B cell (primary cell): ENCODE data around the gene CTNND1.

Experiments
- EZH2 ChIP-seq: IDR thresholded peaks from 2 replicates; pipeline ENCODE4 v1.6.1; 2012; ENCODE audit warnings: borderline replicate concordance, low read depth, mild to moderate bottlenecking, moderate library complexity, low read length; ENCODE audit not compliant: insufficient read depth, poor library complexity, severe bottlenecking
- TF ChIP-seq, protein P1 (sequence below): fragments of 200-600 bp; IDR thresholded peaks from one replicate; pipeline ENCODE4 v1.8.0; 2022; ENCODE audit warnings: antibody characterized with exemption, mild to moderate bottlenecking

- TF ChIP-seq, protein P1, sequence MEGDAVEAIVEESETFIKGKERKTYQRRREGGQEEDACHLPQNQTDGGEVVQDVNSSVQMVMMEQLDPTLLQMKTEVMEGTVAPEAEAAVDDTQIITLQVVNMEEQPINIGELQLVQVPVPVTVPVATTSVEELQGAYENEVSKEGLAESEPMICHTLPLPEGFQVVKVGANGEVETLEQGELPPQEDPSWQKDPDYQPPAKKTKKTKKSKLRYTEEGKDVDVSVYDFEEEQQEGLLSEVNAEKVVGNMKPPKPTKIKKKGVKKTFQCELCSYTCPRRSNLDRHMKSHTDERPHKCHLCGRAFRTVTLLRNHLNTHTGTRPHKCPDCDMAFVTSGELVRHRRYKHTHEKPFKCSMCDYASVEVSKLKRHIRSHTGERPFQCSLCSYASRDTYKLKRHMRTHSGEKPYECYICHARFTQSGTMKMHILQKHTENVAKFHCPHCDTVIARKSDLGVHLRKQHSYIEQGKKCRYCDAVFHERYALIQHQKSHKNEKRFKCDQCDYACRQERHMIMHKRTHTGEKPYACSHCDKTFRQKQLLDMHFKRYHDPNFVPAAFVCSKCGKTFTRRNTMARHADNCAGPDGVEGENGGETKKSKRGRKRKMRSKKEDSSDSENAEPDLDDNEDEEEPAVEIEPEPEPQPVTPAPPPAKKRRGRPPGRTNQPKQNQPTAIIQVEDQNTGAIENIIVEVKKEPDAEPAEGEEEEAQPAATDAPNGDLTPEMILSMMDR = peak; percentile 92
- no peak for TF ChIP-seq EZH2
Observed at GRCh38 chr11:57800444-57801182, 39.0 kb downstream of the CTNND1 start.
